Right renal pelvis (tissue), 4 donors: ENCODE results near the gene SLC24A3. TPM values are rescaled to one million over a fixed set of nuclear protein-coding genes. Genes with fewer than 3 reads are reported as not detected.

Experiments used
- DNase-seq, 4 donors: peaks; one replicate each; pipeline ENCODE4 v3.0.0-alpha.2; 2013; ENCODE audit warnings: low read depth in 4 of 4, low spot score in 3 of 4, missing footprints in 1 of 4
- polyA plus RNA-seq, 4 donors: library from polyadenylated mRNA; unstranded; fragments of 120-200 nt; gene quantifications; one replicate each; pipeline ENCODE4 v1.2.1, GENCODE V29; 2013; ENCODE audit not compliant: insufficient read length in 4 of 4

SLC24A3 gene
- polyA plus RNA-seq, 4 donors = 4.5 to 5.9 (median 4.6) TPM

GRCh38 chr20:19236371-19237055 lies 24.1 kb downstream of the SLC24A3 start:
- no peak for DNase-seq

GRCh38 chr20:19241440-19241839 lies 29.0 kb downstream of the SLC24A3 start:
- no peak for DNase-seq

- DNase-seq = no peak
These were observed 31.8 kb downstream of the SLC24A3 start for GRCh38 chr20:19244291-19244690.

- no peak for DNase-seq
These were observed 36.9 kb downstream of the SLC24A3 start for GRCh38 chr20:19249106-19249879.

DNA sequence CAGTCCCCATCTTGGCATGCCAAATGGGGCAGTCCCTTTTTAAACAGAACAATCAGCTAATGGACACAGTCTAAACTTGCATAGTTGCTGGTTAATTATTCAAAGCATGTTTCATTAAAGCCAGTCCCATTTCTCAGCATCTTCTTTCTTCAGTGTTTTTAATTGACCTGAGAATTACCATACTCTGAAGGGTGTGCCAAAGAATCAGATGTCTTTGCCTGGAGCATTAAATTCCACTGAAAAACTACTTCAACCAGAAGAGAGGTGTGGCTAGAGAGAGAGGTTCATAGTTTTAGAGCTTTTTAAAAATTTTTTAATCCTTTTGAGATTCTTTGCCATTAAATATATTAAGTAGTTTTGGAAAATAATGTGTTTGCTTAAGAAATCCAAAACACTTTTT lies 37.9 kb downstream of the SLC24A3 start:
- no peak for DNase-seq

DNA sequence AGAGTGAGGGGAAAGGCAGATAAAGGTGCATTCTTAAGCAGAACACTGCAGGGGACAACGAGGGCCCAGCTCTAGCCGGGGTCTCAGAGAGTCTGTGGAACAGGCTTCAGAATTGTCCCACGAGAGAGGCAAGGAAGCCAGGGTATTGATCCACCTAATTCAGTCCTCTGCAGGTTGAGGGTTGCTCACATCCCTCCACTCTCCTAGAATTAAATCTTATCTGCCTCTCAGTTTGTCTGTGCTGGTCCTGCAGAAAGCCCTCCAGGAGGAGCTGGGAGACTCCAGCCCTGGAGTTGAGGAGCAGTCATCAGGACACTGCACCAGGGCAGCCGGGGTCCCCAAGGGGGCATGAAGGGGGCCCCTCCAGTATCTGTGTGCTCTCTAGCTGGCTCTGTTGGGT lies 39.1 kb downstream of the SLC24A3 start:
- no peak for DNase-seq

DNA sequence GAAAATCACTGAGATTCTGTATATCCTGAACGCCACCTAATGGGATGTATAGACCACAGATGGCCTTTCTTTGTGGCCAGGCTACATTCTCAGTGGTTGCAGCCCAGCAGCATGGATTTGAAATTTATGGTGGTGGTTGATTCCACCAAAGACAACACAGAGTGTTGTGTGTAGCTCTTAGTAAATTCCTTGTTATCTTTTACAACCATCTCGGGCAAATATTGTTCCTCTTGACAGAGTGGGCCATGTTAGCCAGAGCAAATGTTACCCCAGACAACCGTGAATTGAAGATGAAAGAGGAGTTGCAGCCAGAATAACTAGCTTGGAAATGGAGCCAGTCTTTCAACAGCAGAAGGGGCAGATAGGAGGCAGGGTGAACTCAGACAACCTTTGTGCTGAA lies 39.5 kb downstream of the SLC24A3 start:
- DNase-seq = no peak

- no peak for DNase-seq
These were observed 40.1 kb downstream of the SLC24A3 start for GRCh38 chr20:19252451-19253120.

DNA sequence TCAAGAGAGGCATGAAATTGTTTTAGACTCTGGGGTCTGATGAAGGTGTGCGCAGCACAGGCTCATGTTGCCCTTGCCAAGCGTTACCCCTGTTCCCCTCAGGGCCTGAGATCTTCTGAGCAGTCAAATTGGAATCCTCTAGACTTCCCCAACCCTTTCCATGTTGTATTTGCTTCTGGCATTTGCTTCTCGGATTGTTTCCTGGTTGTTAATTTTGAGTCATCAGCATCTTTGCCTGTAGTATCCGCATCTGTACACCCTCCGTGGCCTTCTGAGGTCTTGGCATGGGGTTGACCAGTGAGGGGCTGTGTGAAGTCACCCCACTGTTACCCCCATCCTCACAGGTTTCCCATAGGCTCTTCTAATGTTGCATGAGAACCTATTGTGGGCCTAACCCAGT lies 40.9 kb downstream of the SLC24A3 start:
- no peak for DNase-seq

GRCh38 chr20:19253916-19254820 lies 41.7 kb downstream of the SLC24A3 start:
- no peak for DNase-seq

GRCh38 chr20:19254956-19255355 lies 42.5 kb downstream of the SLC24A3 start:
- no peak for DNase-seq

DNA sequence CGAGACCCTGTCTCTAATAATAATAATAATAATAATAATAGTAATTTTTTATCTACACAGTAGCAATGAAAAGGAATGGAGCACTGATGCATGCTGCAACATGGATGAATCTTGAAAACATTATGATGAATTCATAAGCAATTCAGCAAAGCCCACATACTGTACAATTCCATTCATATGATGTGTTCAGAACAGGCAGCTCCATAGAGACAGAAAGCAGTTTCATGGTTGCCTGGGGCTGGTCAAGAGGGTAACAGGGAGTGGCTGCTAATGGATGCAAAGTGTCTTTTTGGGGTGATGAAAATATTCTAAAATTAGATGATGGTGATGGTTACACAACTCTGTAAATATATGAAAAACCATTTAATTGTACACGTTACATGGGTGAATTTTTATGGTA lies 43.6 kb downstream of the SLC24A3 start:
- DNase-seq = no peak

- DNase-seq = no peak
These were observed 44.6 kb downstream of the SLC24A3 start for GRCh38 chr20:19256906-19257595.

- DNase-seq = no peak
These were observed 45.4 kb downstream of the SLC24A3 start for GRCh38 chr20:19257865-19258264.

GRCh38 chr20:19259141-19259591 lies 46.7 kb downstream of the SLC24A3 start:
- DNase-seq = no peak

DNA sequence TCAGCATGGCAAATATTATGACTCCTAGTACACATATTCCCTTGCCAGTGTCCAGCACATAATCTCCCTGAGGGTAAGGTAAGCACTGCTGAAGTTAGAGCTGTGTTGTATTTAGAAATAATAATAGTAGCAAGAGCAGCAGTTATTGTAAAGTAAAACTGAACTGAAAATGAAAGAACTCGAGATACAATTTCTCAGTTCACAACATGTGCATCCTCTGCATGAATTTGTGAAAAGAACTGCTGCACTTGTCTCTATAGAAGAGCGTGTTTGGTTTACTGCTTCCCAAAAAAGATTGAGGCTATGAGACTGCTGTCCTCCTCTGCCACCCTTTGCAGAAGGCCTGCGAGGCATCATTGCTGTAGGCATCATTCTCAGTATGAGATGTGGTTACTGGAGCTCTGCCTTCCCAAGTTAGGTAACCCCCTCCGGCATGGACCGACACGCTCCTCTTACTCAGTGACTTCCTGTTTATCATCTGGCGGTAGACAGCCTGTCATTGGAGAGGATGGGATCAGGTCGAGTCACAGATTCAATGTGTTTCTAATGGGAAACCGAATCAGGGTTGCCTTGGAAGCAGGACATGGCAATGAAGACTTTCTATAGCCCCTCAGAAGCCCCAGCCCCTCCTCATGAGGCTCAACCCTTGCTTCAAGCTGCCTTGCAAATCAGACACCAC lies 48.1 kb downstream of the SLC24A3 start:
- DNase-seq = no peak

DNA sequence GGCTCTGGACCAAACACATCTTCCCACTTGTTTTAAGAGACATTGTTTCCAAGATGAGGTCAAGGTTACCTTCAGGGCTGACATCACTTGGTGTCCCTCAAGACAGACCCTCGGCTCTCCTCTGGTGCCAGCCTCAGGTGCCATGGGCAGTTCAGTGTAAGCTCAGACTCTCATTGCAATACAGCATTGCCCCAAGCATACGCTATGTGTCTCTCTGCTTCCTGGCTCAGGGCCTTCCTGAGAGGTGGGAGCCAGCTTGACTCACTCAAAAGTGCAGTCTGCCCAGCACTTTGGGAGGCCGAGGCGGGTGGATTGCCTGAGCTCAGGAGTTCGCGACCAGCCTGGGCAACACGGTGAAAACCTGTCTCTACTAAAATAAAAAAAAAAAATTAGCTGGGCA lies 51.7 kb downstream of the SLC24A3 start:
- no peak for DNase-seq

DNA sequence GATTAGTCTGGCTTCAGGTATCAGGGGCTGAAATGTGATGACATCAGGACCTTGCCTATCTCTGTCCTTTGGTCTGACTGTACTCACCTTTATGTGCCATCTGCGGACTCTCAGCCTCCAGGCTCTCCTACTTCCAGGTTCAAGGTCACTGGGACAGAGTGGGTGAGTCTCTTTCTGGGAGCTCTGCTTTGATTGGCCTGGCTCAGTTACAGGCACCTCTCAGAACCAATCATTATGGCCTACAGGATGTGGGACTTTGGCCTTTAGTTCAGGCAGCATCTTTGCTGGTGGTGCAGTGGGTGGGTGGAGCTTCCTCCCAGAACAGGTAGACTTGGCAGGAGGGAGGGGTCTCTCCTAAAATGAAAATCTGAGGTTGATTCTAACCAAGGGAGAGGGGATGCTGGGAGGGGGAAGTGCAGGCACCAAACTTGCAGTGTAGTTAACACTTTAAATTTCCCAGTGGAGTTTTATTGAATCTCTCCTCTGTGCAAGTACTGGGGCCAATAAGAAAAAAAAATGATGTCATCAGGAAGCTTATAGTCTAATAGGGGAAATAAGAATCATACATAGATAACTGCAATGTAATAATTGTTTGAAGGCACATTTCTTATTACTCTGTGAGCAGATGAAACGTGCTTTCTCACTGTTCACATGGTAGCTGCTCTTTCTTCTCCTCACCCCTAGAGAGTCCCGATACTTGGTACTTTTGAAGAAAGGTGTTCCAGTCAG lies 53.4 kb downstream of the SLC24A3 start:
- DNase-seq = no peak

- DNase-seq = no peak
These were observed 56.0 kb downstream of the SLC24A3 start for GRCh38 chr20:19268426-19268825.
